IMR-90 (cell line): ENCODE results near the gene SPATA24. TPM values are rescaled to one million over a fixed set of nuclear protein-coding genes. Genes with fewer than 3 reads are reported as not detected.

ENCODE experiments used
- ATAC-seq: fragments of 200-7000 bp; cut with Tn5 transposase; 2 replicates; pipeline ENCODE4 v1.9.1; 2020; ENCODE audit warnings: low read depth, mild to moderate bottlenecking, moderate library complexity
- BruUV-seq: library from RNA; stranded (reverse); fragments of 400-500 nt; replicated peaks from 2 replicates; lab custom pipeline; 2021; lab: Mats Ljungman, UMichigan
- CTCF ChIA-PET: fragments of 300-600 bp; formaldehyde crosslinking; extraction: SDS; loops from one replicate; lab custom pipeline; 2021; ENCODE audit warnings: antibody characterized with exemption; lab: Yijun Ruan, JAX
- POLR2A ChIA-PET: fragments of 300-600 bp; sonication (Branson Sonifier 250); formaldehyde crosslinking; loops from one replicate; lab custom pipeline; 2022; ENCODE audit warnings: antibody characterized with exemption; ENCODE audit not compliant: unreplicated experiment; lab: Charles Lee
- DNase-seq: peaks from one replicate; pipeline ENCODE4 v3.0.0; 2013
- H2AFZ ChIP-seq: replicated peaks from 2 replicates; pipeline ENCODE3; 2013; ENCODE audit warnings: low read length, mild to moderate bottlenecking; ENCODE audit not compliant: poor library complexity
- H2AK5ac ChIP-seq: 2 replicates; pipeline ENCODE4 v1.6.1; 2013; ENCODE audit warnings: low read depth, low read length, inconsistent platforms
- H2AK9ac ChIP-seq: replicated peaks from 2 replicates; pipeline ENCODE3; 2013; ENCODE audit warnings: mild to moderate bottlenecking, low read depth, low read length, moderate library complexity; ENCODE audit not compliant: poor library complexity
- H2BK120ac ChIP-seq: 2 replicates; pipeline ENCODE4 v1.6.1; 2013; ENCODE audit warnings: low read depth, low read length, inconsistent platforms
- H2BK15ac ChIP-seq: 3 replicates; pipeline ENCODE4 v1.6.1; 2013; ENCODE audit warnings: low read depth, low read length, inconsistent platforms
- H2BK20ac ChIP-seq: 2 replicates; pipeline ENCODE4 v1.6.1; 2013; ENCODE audit warnings: low read depth, mild to moderate bottlenecking, inconsistent platforms, low read length, moderate library complexity
- H2BK5ac ChIP-seq: 2 replicates; pipeline ENCODE4 v1.6.1; 2013; ENCODE audit warnings: mild to moderate bottlenecking, low read depth, low read length, inconsistent platforms; ENCODE audit not compliant: poor library complexity, severe bottlenecking
- H3K14ac ChIP-seq: replicated peaks from 2 replicates; pipeline ENCODE4 v1.6.1; 2013; ENCODE audit warnings: low read depth, low read length, inconsistent platforms
- H3K18ac ChIP-seq: 2 replicates; pipeline ENCODE4 v1.6.1; 2013; ENCODE audit warnings: low read depth, low read length, control low read depth
- H3K23ac ChIP-seq: 2 replicates; pipeline ENCODE4 v1.6.1; 2013; ENCODE audit warnings: low read depth, low read length, inconsistent platforms
- H3K27ac ChIP-seq: 2 replicates; pipeline ENCODE4 v1.5.1; 2013; ENCODE audit warnings: mild to moderate bottlenecking, control low read depth, low read length; ENCODE audit not compliant: insufficient read depth
- H3K27me3 ChIP-seq: 2 replicates; pipeline ENCODE4 v1.6.1; 2013; ENCODE audit warnings: low read length; ENCODE audit not compliant: control insufficient read depth, insufficient read depth
- H3K36me3 ChIP-seq: 2 replicates; pipeline ENCODE4 v1.6.1; 2013; ENCODE audit warnings: low read length, mixed read lengths; ENCODE audit not compliant: control insufficient read depth, insufficient read depth
- H3K4ac ChIP-seq: 2 replicates; pipeline ENCODE4 v1.6.1; 2013; ENCODE audit warnings: low read depth, low read length, inconsistent platforms
- H3K4me1 ChIP-seq: 2 replicates; pipeline ENCODE4 v1.6.1; 2013; ENCODE audit warnings: low read length, mixed read lengths; ENCODE audit not compliant: control insufficient read depth, insufficient read depth
- H3K4me2 ChIP-seq: 2 replicates; pipeline ENCODE4 v1.6.1; 2013; ENCODE audit warnings: low read depth, mild to moderate bottlenecking, control low read depth, low read length, moderate library complexity
- H3K4me3 ChIP-seq: 2 replicates; pipeline ENCODE4 v1.5.1; 2013; ENCODE audit warnings: low read depth, mild to moderate bottlenecking, control low read depth, low read length, moderate library complexity; ENCODE audit not compliant: insufficient read depth
- H3K56ac ChIP-seq: 2 replicates; pipeline ENCODE4 v1.6.1; 2013; ENCODE audit warnings: low read length, inconsistent platforms; ENCODE audit not compliant: insufficient read depth; ENCODE audit errors: extremely low read depth
- H3K79me1 ChIP-seq, 2 experiments: 2 replicates each; pipeline ENCODE4 v1.6.1; 2013; ENCODE audit warnings: low read length in 2 of 2, inconsistent platforms in 1 of 2, low read depth in 1 of 2
- H3K9ac ChIP-seq: 2 replicates; pipeline ENCODE4 v1.6.1; 2013; ENCODE audit warnings: low read depth, low read length, control low read depth
- H3K9me1 ChIP-seq: 2 replicates; pipeline ENCODE4 v1.6.1; 2013; ENCODE audit warnings: low read length, inconsistent platforms; ENCODE audit not compliant: insufficient read depth
- H3K9me3 ChIP-seq: 2 replicates; pipeline ENCODE4 v1.6.1; 2013; ENCODE audit warnings: low read length; ENCODE audit not compliant: control insufficient read depth, insufficient read depth
- H4K20me1 ChIP-seq: 2 replicates; pipeline ENCODE4 v1.6.1; 2013; ENCODE audit warnings: low read length, inconsistent platforms; ENCODE audit not compliant: insufficient read depth
- H4K5ac ChIP-seq: 2 replicates; pipeline ENCODE4 v1.6.1; 2013; ENCODE audit warnings: mild to moderate bottlenecking, low read depth, low read length, control low read depth
- H4K8ac ChIP-seq, 2 experiments: 2 replicates each; pipeline ENCODE4 v1.6.1; 2013; ENCODE audit warnings: low read depth in 2 of 2, low read length in 2 of 2, control low read depth in 1 of 2, inconsistent platforms in 1 of 2
- H4K91ac ChIP-seq: 2 replicates; pipeline ENCODE4 v1.6.1; 2013; ENCODE audit warnings: low read depth, low read length, inconsistent platforms; ENCODE audit not compliant: insufficient read depth
- CHD1 ChIP-seq: IDR thresholded peaks from 2 replicates; pipeline ENCODE4 v1.6.1; 2012; ENCODE audit warnings: low read depth, low read length, improper control_type of control experiment
- CTCF ChIP-seq: conservative IDR thresholded peaks from 2 replicates; pipeline ENCODE4 v1.5.1; 2012; ENCODE audit warnings: mild to moderate bottlenecking, low read depth, low read length, improper control_type of control experiment
- MAFK ChIP-seq: IDR thresholded peaks from 2 replicates; pipeline ENCODE4 v1.6.1; 2012; ENCODE audit warnings: low read depth, low read length, improper control_type of control experiment
- MAZ ChIP-seq: IDR thresholded peaks from 2 replicates; pipeline ENCODE4 v1.6.1; 2012; ENCODE audit warnings: low read depth, mild to moderate bottlenecking, low read length, improper control_type of control experiment, moderate library complexity, borderline replicate concordance
- MXI1 ChIP-seq: IDR thresholded peaks from 2 replicates; pipeline ENCODE4 v1.6.1; 2012; ENCODE audit warnings: low read depth, mild to moderate bottlenecking, low read length, moderate library complexity, borderline replicate concordance
- NFE2L2 ChIP-seq: fragments of 150-350 bp; IDR thresholded peaks from 2 replicates; pipeline ENCODE4 v1.6.1; 2016; ENCODE audit warnings: low read depth, mild to moderate bottlenecking, low read length
- POLR2A ChIP-seq: IDR thresholded peaks from 2 replicates; pipeline ENCODE4 v1.6.1; 2012; ENCODE audit warnings: mild to moderate bottlenecking, low read depth, low read length
- RCOR1 ChIP-seq: IDR thresholded peaks from 2 replicates; pipeline ENCODE4 v1.6.1; 2012; ENCODE audit warnings: mild to moderate bottlenecking, low read length, improper control_type of control experiment; ENCODE audit not compliant: insufficient replicate concordance
- RFX5 ChIP-seq: IDR thresholded peaks from 2 replicates; pipeline ENCODE4 v1.8.0; 2012; ENCODE audit warnings: low read depth, mild to moderate bottlenecking, low read length, moderate library complexity
- USF2 ChIP-seq: fragments of 150-350 bp; IDR thresholded peaks from 2 replicates; pipeline ENCODE4 v1.6.1; 2017; ENCODE audit warnings: mild to moderate bottlenecking, antibody characterized with exemption, low read length, low read depth
- WGBS, 2 experiments: methylation state at CpG; one replicate each; pipeline versions ENCODE4 v1.1.5 to v1.1.7; 2013; ENCODE audit warnings: missing lambda C conversion rate in 2 of 2; ENCODE audit not compliant: insufficient read length in 1 of 2; ENCODE audit errors: extremely low coverage in 2 of 2; 5-methylcytosine and 5-hydroxymethylcytosine counted together
- dilution Hi-C: fragments of 300-500 bp; cut with HindIII; formaldehyde crosslinking; loops from one replicate; pipeline ENCODE4 v1.14.3; 2018; ENCODE audit warnings: low sequenced_read_pairs; ENCODE audit not compliant: unreplicated experiment
- in situ Hi-C: fragments of 300-500 bp; cut with MboI; formaldehyde crosslinking; loops from 3 replicates; pipeline ENCODE4 v1.14.3; 2019; ENCODE audit warnings: low sequenced_read_pairs, inconsistent platforms, mixed read lengths
- intact Hi-C: fragments of 100-400 bp; cut with micrococcal nuclease; formaldehyde crosslinking; loops from 2 replicates; pipeline ENCODE4 v1.10.0; 2022
- polyA plus RNA-seq, 3 experiments: library from polyadenylated mRNA; depleted of rRNA; stranded (reverse); fragments of >200 nt; gene quantifications; 2 replicates each; pipeline ENCODE4 v1.2.3, GENCODE V29; 2012; ENCODE audit warnings: low replicate concordance in 1 of 3
- total RNA-seq: library from RNA; depleted of rRNA; stranded (reverse); fragments of >200 nt; gene quantifications from 2 replicates; pipeline ENCODE4 v1.2.3, GENCODE V29; 2012

The SPATA24 gene
- total and polyA plus RNA-seq, 2 of the 4 experiments (the other 2 are of a cell fraction), result 4.1 to 4.3 TPM

- BruUV-seq, result no TSS peak
- no peak for TF ChIP-seq USF2
- TF ChIP-seq POLR2A, result no peak
- no peak for TF ChIP-seq MAZ
- TF ChIP-seq NFE2L2, result no peak
- no peak for TF ChIP-seq MXI1
- no peak for TF ChIP-seq MAFK
- no peak for TF ChIP-seq RFX5
- no peak for TF ChIP-seq RCOR1
- TF ChIP-seq CTCF, result no peak
- TF ChIP-seq CHD1, result no peak
- no peak overlapping the region for H4K8ac ChIP-seq
- no peaks in the 10 kb centered on the region for H3K9me3 ChIP-seq
- no peak overlapping the region for H2BK5ac ChIP-seq
- peaks cover 5% of the 10 kb centered on the region; the same call in 1 of the 2 replicates for H3K4me1 ChIP-seq
- H3K79me1 ChIP-seq, result no peaks in the 10 kb centered on the region
- H3K9ac ChIP-seq, result no peak overlapping the region
- H4K91ac ChIP-seq, result no peak overlapping the region
- WGBS, 2 experiments, result 92% methylated on average over 2 of the region's 7 CpGs; no CpG with 5 or more reads in 1 of the 2 experiments
- H3K56ac ChIP-seq, result no peak overlapping the region
- intact Hi-C loops, result no loop called here
- ATAC-seq, result no peak
- H3K23ac ChIP-seq, result no peak overlapping the region
- no peak overlapping the region for H2BK120ac ChIP-seq
- no peaks in the 10 kb centered on the region for H3K27me3 ChIP-seq
- no peak overlapping the region for H3K4me2 ChIP-seq
- H3K18ac ChIP-seq, result no peak overlapping the region
- H2AK5ac ChIP-seq, result no peak overlapping the region
- H3K4me3 ChIP-seq, result no peak overlapping the region
- H3K27ac ChIP-seq, result no peak overlapping the region
- no peak for DNase-seq
- no peak overlapping the region for H2BK15ac ChIP-seq
- CTCF ChIA-PET, result no interaction called here
- H4K20me1 ChIP-seq, result no peaks in the 10 kb centered on the region
- no peak overlapping the region for H2BK20ac ChIP-seq
- in situ Hi-C loops, result no loop called here
- H2AK9ac ChIP-seq, result no peak overlapping the region
- POLR2A ChIA-PET, result no interaction called here
- H3K36me3 ChIP-seq, result no peaks in the 10 kb centered on the region
- H3K9me1 ChIP-seq, result no peaks in the 10 kb centered on the region
- H4K5ac ChIP-seq, result no peak overlapping the region
- no peak overlapping the region for H2AFZ ChIP-seq
- dilution Hi-C loops, result no loop called here
- no peak overlapping the region for H3K4ac ChIP-seq
- H3K14ac ChIP-seq, result no peak overlapping the region
Measured at GRCh38 chr5:139383993-139384590, 19.8 kb downstream of the SPATA24 start.
